Measurements from ENCODE around the gene MLN. TPM values are rescaled to one million over a fixed set of nuclear protein-coding genes. Genes with fewer than 3 reads are reported as not detected.
A peak's percentile ranks its signal among the peaks of the same experiment; 100 is the strongest.

Gene MLN
- total RNA-seq, 1 donor from 2014 or later, result not detected

- peak in 1 of 2 donors; percentile 37 for DNase-seq (ENCODE audit: low read depth in 2 of 2)
These were observed 12.1 kb upstream of the MLN start for GRCh38 chr6:33815854-33816253.

- DNase-seq (ENCODE audit: low read depth in 2 of 2), result no peak
These were observed 10.5 kb upstream of the MLN start for GRCh38 chr6:33813990-33814985.

- DNase-seq (ENCODE audit: low read depth in 2 of 2), result no peak
These were observed 9.6 kb upstream of the MLN start for GRCh38 chr6:33813246-33813904.

GRCh38 chr6:33812669-33813068 lies 8.9 kb upstream of the MLN start:
- DNase-seq (ENCODE audit: low read depth in 2 of 2), result peak in 1 of 2 donors; percentile 61

GRCh38 chr6:33809594-33809993 lies 5.8 kb upstream of the MLN start:
- no peak for DNase-seq (ENCODE audit: low read depth in 2 of 2)

- no peak for DNase-seq (ENCODE audit: low read depth in 2 of 2)
These were observed 4.9 kb upstream of the MLN start for GRCh38 chr6:33808641-33809180.

GRCh38 chr6:33807606-33808005 lies 3.8 kb upstream of the MLN start:
- peak in 1 of 2 donors; percentile 41 for DNase-seq (ENCODE audit: low read depth in 2 of 2)

- DNase-seq (ENCODE audit: low read depth in 2 of 2), result no peak
These were observed 3.0 kb upstream of the MLN start for GRCh38 chr6:33806841-33807240.

GRCh38 chr6:33802186-33802958 lies 1.4 kb downstream of the MLN start:
- DNase-seq (ENCODE audit: low read depth in 2 of 2), result no peak

GRCh38 chr6:33801611-33802010 lies 2.2 kb downstream of the MLN start:
- no peak for DNase-seq (ENCODE audit: low read depth in 2 of 2)

- DNase-seq (ENCODE audit: low read depth in 2 of 2), result no peak
These were observed 3.4 kb downstream of the MLN start for GRCh38 chr6:33800248-33800969.

- DNase-seq (ENCODE audit: low read depth in 2 of 2), result no peak
These were observed 4.2 kb downstream of the MLN start for GRCh38 chr6:33799454-33800113.

- DNase-seq (ENCODE audit: low read depth in 2 of 2), result no peak
These were observed 5.4 kb downstream of the MLN start for GRCh38 chr6:33798343-33798848.

- no peak for DNase-seq (ENCODE audit: low read depth in 2 of 2)
These were observed 6.0 kb downstream of the MLN start for GRCh38 chr6:33797626-33798342.

GRCh38 chr6:33794910-33795623 lies 8.7 kb downstream of the MLN start:
- DNase-seq (ENCODE audit: low read depth in 2 of 2), result no peak

GRCh38 chr6:33792981-33793380 lies 10.8 kb downstream of the MLN start:
- no peak for DNase-seq (ENCODE audit: low read depth in 2 of 2)

GRCh38 chr6:33791620-33792019 lies 12.2 kb downstream of the MLN start:
- no peak for DNase-seq (ENCODE audit: low read depth in 2 of 2)

- DNase-seq (ENCODE audit: low read depth in 2 of 2), result no peak
These were observed 12.9 kb downstream of the MLN start for GRCh38 chr6:33790910-33791309.

GRCh38 chr6:33790379-33790778 lies 13.4 kb downstream of the MLN start:
- no peak for DNase-seq (ENCODE audit: low read depth in 2 of 2)

Measured in dermis microvascular lymphatic vessel endothelial cell (primary cell).